ENCODE data around the gene BRD3. TPM values are rescaled to one million over a fixed set of nuclear protein-coding genes. Genes with fewer than 3 reads are reported as not detected.
A peak's percentile ranks its signal among the peaks of the same experiment; 100 is the strongest.

Gene BRD3
- total and polyA plus RNA-seq, 12 donors = 8.4 to 73.1 (median 20.4) TPM

DNA sequence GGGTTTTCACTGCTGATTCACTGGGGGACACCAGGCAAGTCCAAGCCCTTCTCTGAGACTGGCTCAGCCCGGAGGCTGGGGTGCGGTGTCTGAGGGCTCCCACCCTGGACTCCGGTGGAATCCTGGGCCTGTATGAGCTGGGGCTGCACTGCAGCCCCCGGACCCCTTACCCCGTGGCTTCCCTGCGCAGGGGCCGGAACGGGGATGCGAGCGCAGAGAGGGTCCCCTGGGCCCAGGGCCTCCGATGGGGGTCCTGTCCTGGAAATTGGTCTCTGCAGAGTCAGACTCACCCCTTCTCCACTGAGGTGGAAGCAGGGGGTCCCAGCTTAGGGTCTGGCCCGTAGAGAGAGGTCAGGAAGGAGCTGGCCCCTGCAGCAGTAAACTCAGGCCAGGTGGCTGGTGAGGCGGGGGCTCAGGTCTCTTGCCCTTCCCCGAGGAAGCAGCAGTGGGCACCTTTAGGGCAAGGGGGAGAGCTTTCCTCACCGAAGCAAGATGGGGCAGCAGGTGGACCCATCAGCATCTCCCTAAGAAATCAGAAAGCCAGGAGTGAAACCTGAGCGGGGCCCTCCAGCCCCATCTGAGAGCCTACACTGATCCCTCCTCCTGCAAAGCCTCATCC lies 74.1 kb downstream of the BRD3 start:
- intact Hi-C loops (cut with DNase I) = loop anchor here (2.0 kb wide), 2 partner anchors 199 to 201 kb away; no protein-coding TSS in a partner anchor
- no peak for TF ChIP-seq POLR2A (IDR thresholded peaks at IDR 0.05)
- TF ChIP-seq, protein P1, sequence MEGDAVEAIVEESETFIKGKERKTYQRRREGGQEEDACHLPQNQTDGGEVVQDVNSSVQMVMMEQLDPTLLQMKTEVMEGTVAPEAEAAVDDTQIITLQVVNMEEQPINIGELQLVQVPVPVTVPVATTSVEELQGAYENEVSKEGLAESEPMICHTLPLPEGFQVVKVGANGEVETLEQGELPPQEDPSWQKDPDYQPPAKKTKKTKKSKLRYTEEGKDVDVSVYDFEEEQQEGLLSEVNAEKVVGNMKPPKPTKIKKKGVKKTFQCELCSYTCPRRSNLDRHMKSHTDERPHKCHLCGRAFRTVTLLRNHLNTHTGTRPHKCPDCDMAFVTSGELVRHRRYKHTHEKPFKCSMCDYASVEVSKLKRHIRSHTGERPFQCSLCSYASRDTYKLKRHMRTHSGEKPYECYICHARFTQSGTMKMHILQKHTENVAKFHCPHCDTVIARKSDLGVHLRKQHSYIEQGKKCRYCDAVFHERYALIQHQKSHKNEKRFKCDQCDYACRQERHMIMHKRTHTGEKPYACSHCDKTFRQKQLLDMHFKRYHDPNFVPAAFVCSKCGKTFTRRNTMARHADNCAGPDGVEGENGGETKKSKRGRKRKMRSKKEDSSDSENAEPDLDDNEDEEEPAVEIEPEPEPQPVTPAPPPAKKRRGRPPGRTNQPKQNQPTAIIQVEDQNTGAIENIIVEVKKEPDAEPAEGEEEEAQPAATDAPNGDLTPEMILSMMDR (IDR thresholded peaks at IDR 0.05) = no peak
- peaks cover 15 to 23% of the 10 kb centered on the region in 2 donors for H3K4me1 ChIP-seq (replicated peaks in 1 of 2)
- no peaks in the 10 kb centered on the region for H3K9me3 ChIP-seq (replicated peaks in 1 of 3)
- peak overlapping the region in 2 of 4 donors; percentile 91 to 96 for H3K4me3 ChIP-seq
- DNase-seq = peak in 1 of 7 donors; percentile 21
- no peaks in the 10 kb centered on the region for H3K27me3 ChIP-seq
- H3K36me3 ChIP-seq (replicated peaks in 1 of 2) = no peaks in the 10 kb centered on the region
- 59 to 70% (median 65%) methylated on average over 2 to 16 of the region's 16 CpGs for WGBS, 4 donors
- H3K27ac ChIP-seq = peak overlapping the region in 4 of 5 donors; percentile 96 to 99 (median 96)

DNA sequence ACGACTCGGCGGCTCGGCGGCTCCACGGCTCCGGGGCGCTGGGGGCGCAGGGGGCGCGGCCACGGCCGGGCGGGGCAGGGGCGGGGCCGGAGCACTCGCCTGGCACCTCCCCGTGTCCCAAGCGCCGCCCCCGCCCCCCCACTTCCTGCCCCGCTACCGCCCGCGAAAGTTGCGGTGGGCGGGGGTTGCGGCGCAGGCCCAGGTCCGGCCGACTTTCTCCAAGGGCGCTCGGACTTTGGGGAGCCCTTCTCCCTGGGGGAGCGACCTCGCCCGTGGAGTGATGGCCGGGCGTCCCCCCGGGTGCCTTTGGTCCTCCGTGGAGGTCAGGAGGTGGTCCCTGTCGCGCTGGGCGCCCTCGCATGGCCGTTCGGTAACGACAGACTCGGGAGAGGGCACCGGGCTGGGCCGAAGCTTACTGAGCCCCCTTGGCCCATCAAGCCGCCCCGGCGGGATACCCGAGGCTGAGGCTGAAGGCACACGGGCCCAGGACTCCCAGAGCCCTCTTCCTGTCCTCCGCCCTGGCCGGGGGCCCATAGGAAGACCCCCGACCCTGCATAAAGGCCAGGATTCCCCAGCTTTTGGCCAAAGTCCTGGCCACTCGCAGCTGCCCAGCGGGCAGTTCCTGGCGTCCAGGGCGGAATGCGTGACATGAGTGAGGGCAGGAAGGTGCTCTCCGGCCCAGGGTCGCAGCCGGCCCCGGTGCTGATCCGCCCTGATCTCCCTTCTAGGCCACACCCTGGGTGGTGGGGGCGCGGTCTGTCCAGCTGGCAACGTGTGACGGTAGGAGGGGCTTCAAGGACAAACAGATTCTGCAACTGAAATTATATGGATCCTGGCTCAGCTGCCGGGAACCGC lies 74.8 kb downstream of the BRD3 start:
- intact Hi-C loops (cut with DNase I) = no loop called here
- H3K27me3 ChIP-seq = no peaks in the 10 kb centered on the region
- peak; percentile 83 to 94 (median 91) for DNase-seq
- WGBS, 4 donors = 0 to 1% (median 0%) methylated on average over 3 to 74 of the region's 74 CpGs
- H3K27ac ChIP-seq = peak overlapping the region; percentile 83 to 99 (median 96)
- no peaks in the 10 kb centered on the region for H3K36me3 ChIP-seq (replicated peaks in 1 of 2)
- TF ChIP-seq POLR2A (IDR thresholded peaks at IDR 0.05) = peak; percentile 32 to 62
- TF ChIP-seq, protein P1 (IDR thresholded peaks at IDR 0.05) = peak in 5 of 6 experiments; percentile 29 to 56 (median 39)
- H3K4me3 ChIP-seq = peak overlapping the region; percentile 35 to 96 (median 70)
- no peaks in the 10 kb centered on the region for H3K9me3 ChIP-seq (replicated peaks in 1 of 3)
- H3K4me1 ChIP-seq (replicated peaks in 1 of 2) = peaks cover 15 to 23% of the 10 kb centered on the region in 2 donors

DNA sequence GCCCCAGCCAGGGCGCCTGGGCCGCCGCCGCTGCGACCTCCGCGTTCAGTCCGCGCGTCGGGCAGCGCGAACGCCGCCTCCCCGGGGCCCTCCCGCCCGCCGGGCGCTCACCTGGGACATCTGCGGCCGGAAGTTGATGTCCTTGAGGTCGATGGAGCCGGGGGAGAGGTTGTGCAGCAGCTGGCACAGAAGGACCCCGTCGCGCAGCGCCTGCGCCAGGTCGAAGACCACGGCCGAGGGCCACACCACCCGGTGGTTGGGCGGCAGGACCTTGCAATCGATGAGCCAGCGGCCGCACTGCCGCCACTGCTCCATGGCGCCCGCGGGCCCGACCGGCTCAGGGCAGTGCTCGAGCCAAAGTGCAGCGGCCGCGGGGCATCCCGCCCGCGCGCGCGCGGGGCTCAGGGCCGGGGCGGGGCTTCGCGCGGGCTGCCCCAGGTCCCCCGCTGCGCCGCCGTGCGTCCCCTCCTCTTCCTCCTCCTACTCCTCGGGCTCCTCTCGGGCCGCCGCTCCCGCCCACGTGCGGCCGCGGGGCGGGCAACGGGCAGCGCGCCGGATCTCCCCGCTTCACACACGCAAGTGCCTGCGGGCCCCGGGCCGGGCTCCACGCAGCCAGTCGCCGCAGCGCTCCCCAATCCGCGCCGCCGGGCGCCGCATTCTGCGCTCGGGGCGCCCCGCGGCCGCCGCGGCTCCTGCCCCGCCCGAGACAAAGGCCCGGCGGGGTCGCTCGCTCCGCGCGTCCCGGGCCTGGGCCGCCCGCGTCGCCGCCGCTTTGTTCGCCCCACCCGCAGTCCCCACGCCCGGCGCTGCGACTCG lies 75.7 kb downstream of the BRD3 start, which contains the start of gene VAV2:
Gene VAV2, minus strand, starts transcription at position 361 of the 816 bp plus-strand sequence. Its CDS starts 46 bp downstream, at position 315.
- Histone ChIP-seq H3K4me1 (replicated peaks in 1 of 2) (peaks cover 15 to 23% of the 10 kb centered on the region in 2 donors), H3K36me3 (replicated peaks in 1 of 2) (no peaks in the 10 kb centered on the region), H3K27ac (peak within 1 kb of the TSS; percentile 96 to 99 (median 96)), H3K27me3 (no peaks in the 10 kb centered on the region), H3K4me3 (peak within 1 kb of the TSS; percentile 49 to 96 (median 82)), H3K9me3 (replicated peaks in 1 of 3) (no peaks in the 10 kb centered on the region)
- TF ChIP-seq, protein P1 (IDR thresholded peaks at IDR 0.05) = no peak
- peak; percentile 26 to 33 for TF ChIP-seq POLR2A (IDR thresholded peaks at IDR 0.05)
- 0 to 2% (median 1%) methylated on average over 24 to 119 of the region's 124 CpGs; no CpG with 5 or more reads in 1 of the 4 donors for WGBS, 4 donors
- intact Hi-C loops (cut with DNase I) = no loop called here
- peak; percentile 74 to 85 (median 78) for DNase-seq

Data from adrenal gland (tissue), 12 donors.